ENCODE results near the gene PLCXD3.

The PLCXD3 gene

DNA sequence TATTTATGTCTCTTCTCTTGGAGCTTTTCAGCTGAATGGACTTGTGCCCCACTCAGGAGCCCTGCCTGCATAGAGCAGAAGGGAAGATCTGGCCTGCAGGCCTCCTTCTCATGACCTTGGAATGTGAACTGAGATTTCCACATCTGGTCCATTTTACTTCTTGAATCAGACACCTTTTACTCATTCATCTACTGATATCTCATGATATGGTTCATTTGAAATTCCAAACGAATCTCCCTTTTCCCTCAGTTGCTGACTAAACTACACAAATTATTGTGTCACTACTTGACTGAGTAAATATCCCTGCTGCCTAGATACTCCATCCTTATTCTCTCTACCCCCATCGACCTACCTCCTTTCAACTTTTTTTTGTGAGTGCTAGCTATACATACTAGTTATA lies 138.7 kb downstream of the PLCXD3 start:
- Histone ChIP-seq H3K4me3 (ENCODE audit: low read depth, low read length) (no peak overlapping the region), H3K79me1 (ENCODE audit: low read length) (no peaks in the 10 kb centered on the region), H2BK12ac (ENCODE audit: low read length) (no peak overlapping the region), H3K9me3 (ENCODE audit: insufficient read depth, low read depth, low read length) (no peaks in the 10 kb centered on the region), H4K8ac (ENCODE audit: low read depth, low read length) (no peak overlapping the region), H4K12ac (ENCODE audit: low read depth, low read length) (no peak overlapping the region), H2BK120ac (ENCODE audit: insufficient read depth, low read length, poor library complexity) (no peak overlapping the region), H2BK5ac (ENCODE audit: low read depth, low read length, poor library complexity) (no peak overlapping the region), H3K4ac (ENCODE audit: low read depth, low read length) (no peak overlapping the region), H3K27ac (ENCODE audit: low read depth, low read length) (no peak overlapping the region), H3K79me2 (ENCODE audit: control insufficient read depth, insufficient read depth, low read length, poor library complexity) (no peaks in the 10 kb centered on the region), H3K23ac (ENCODE audit: low read length) (no peak overlapping the region), H3K4me2 (ENCODE audit: low read length) (no peak overlapping the region), H3K4me1 (ENCODE audit: control insufficient read depth in 1 of 2, insufficient read depth in 2 of 2, low read length in 2 of 2) (no peaks in the 10 kb centered on the region), H3K18ac (ENCODE audit: low read length) (no peak overlapping the region), H2AFZ (ENCODE audit: insufficient read depth, low read length, poor library complexity) (no peak overlapping the region), H3K27me3 (ENCODE audit: insufficient read depth, low read length) (no peaks in the 10 kb centered on the region), H4K91ac (ENCODE audit: low read depth, low read length) (no peak overlapping the region), H2AK5ac (ENCODE audit: low read length) (no peak overlapping the region), H3K9ac (ENCODE audit: low read length) (no peak overlapping the region), H3K36me3 (ENCODE audit: control insufficient read depth in 1 of 2, insufficient read depth in 2 of 2, low read length in 2 of 2) (no peaks in the 10 kb centered on the region), H3K14ac (ENCODE audit: low read length) (no peak overlapping the region)
- peak; percentile 85 to 96 for DNase-seq
- WGBS (ENCODE audit: extremely low coverage, insufficient coverage, insufficient read length): no CpG with 5 or more reads among the region's 2 CpGs

GRCh38 chr5:41370482-41370881 lies 139.9 kb downstream of the PLCXD3 start:
- Histone ChIP-seq H2AK5ac (ENCODE audit: low read length) (no peak overlapping the region), H3K4ac (ENCODE audit: low read depth, low read length) (no peak overlapping the region), H2BK12ac (ENCODE audit: low read length) (no peak overlapping the region), H3K9me3 (ENCODE audit: insufficient read depth, low read depth, low read length) (no peaks in the 10 kb centered on the region), H2AFZ (ENCODE audit: insufficient read depth, low read length, poor library complexity) (no peak overlapping the region), H3K23ac (ENCODE audit: low read length) (no peak overlapping the region), H3K4me1 (ENCODE audit: control insufficient read depth in 1 of 2, insufficient read depth in 2 of 2, low read length in 2 of 2) (no peaks in the 10 kb centered on the region), H4K12ac (ENCODE audit: low read depth, low read length) (no peak overlapping the region), H3K79me2 (ENCODE audit: control insufficient read depth, insufficient read depth, low read length, poor library complexity) (no peaks in the 10 kb centered on the region), H3K14ac (ENCODE audit: low read length) (no peak overlapping the region), H3K27ac (ENCODE audit: low read depth, low read length) (no peak overlapping the region), H3K27me3 (ENCODE audit: insufficient read depth, low read length) (no peaks in the 10 kb centered on the region), H3K4me2 (ENCODE audit: low read length) (no peak overlapping the region), H3K9ac (ENCODE audit: low read length) (no peak overlapping the region), H3K79me1 (ENCODE audit: low read length) (no peaks in the 10 kb centered on the region), H2BK5ac (ENCODE audit: low read depth, low read length, poor library complexity) (no peak overlapping the region), H2BK120ac (ENCODE audit: insufficient read depth, low read length, poor library complexity) (no peak overlapping the region), H3K4me3 (ENCODE audit: low read depth, low read length) (no peak overlapping the region), H3K18ac (ENCODE audit: low read length) (no peak overlapping the region), H4K91ac (ENCODE audit: low read depth, low read length) (no peak overlapping the region), H3K36me3 (ENCODE audit: control insufficient read depth in 1 of 2, insufficient read depth in 2 of 2, low read length in 2 of 2) (no peaks in the 10 kb centered on the region), H4K8ac (ENCODE audit: low read depth, low read length) (no peak overlapping the region)
- WGBS (ENCODE audit: extremely low coverage, insufficient coverage, insufficient read length): no CpG with 5 or more reads among the region's 4 CpGs
- no peak for DNase-seq

GRCh38 chr5:41369799-41370198 lies 140.6 kb downstream of the PLCXD3 start:
- no peak overlapping the region for H3K23ac ChIP-seq (ENCODE audit: low read length)
- H3K4me2 ChIP-seq (ENCODE audit: low read length): no peak overlapping the region
- H3K79me1 ChIP-seq (ENCODE audit: low read length): no peaks in the 10 kb centered on the region
- no peak overlapping the region for H3K9ac ChIP-seq (ENCODE audit: low read length)
- no CpG with 5 or more reads among the region's 2 CpGs for WGBS (ENCODE audit: extremely low coverage, insufficient coverage, insufficient read length)
- H3K9me3 ChIP-seq (ENCODE audit: insufficient read depth, low read depth, low read length): no peaks in the 10 kb centered on the region
- H3K18ac ChIP-seq (ENCODE audit: low read length): no peak overlapping the region
- H2BK5ac ChIP-seq (ENCODE audit: low read depth, low read length, poor library complexity): no peak overlapping the region
- H3K4me1 ChIP-seq (ENCODE audit: control insufficient read depth in 1 of 2, insufficient read depth in 2 of 2, low read length in 2 of 2): no peaks in the 10 kb centered on the region
- H2AFZ ChIP-seq (ENCODE audit: insufficient read depth, low read length, poor library complexity): no peak overlapping the region
- H4K12ac ChIP-seq (ENCODE audit: low read depth, low read length): no peak overlapping the region
- H4K91ac ChIP-seq (ENCODE audit: low read depth, low read length): no peak overlapping the region
- no peak overlapping the region for H3K27ac ChIP-seq (ENCODE audit: low read depth, low read length)
- no peak overlapping the region for H2AK5ac ChIP-seq (ENCODE audit: low read length)
- H3K4me3 ChIP-seq (ENCODE audit: low read depth, low read length): no peak overlapping the region
- H3K27me3 ChIP-seq (ENCODE audit: insufficient read depth, low read length): no peaks in the 10 kb centered on the region
- H3K4ac ChIP-seq (ENCODE audit: low read depth, low read length): no peak overlapping the region
- no peak overlapping the region for H4K8ac ChIP-seq (ENCODE audit: low read depth, low read length)
- H2BK120ac ChIP-seq (ENCODE audit: insufficient read depth, low read length, poor library complexity): no peak overlapping the region
- no peak overlapping the region for H3K14ac ChIP-seq (ENCODE audit: low read length)
- DNase-seq: no peak
- H2BK12ac ChIP-seq (ENCODE audit: low read length): no peak overlapping the region
- no peaks in the 10 kb centered on the region for H3K36me3 ChIP-seq (ENCODE audit: control insufficient read depth in 1 of 2, insufficient read depth in 2 of 2, low read length in 2 of 2)
- no peaks in the 10 kb centered on the region for H3K79me2 ChIP-seq (ENCODE audit: control insufficient read depth, insufficient read depth, low read length, poor library complexity)

DNA sequence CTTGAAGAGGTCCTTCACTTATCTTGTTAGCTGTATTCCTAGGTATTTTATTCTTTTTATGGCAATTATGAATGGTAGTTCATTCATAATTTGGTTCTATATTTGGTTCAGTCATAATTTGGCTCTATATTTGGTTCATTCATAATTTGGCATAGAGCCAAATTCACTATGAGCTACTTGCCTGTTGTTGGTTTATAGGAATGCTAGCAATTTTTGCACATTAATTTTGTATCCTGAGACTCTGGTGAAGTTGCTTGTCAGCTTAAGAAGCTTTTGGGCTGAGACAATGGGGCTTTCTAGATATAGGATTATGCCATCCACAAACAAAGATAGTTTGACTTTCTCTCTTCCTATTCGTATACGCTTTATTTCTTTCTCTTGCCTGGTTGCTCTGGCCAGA lies 142.2 kb downstream of the PLCXD3 start:
- Histone ChIP-seq H3K4me3 (ENCODE audit: low read depth, low read length) (no peak overlapping the region), H3K23ac (ENCODE audit: low read length) (no peak overlapping the region), H3K4me2 (ENCODE audit: low read length) (no peak overlapping the region), H2BK5ac (ENCODE audit: low read depth, low read length, poor library complexity) (no peak overlapping the region), H4K91ac (ENCODE audit: low read depth, low read length) (no peak overlapping the region), H2AFZ (ENCODE audit: insufficient read depth, low read length, poor library complexity) (no peak overlapping the region), H3K36me3 (ENCODE audit: control insufficient read depth in 1 of 2, insufficient read depth in 2 of 2, low read length in 2 of 2) (no peaks in the 10 kb centered on the region), H2BK12ac (ENCODE audit: low read length) (no peak overlapping the region), H4K8ac (ENCODE audit: low read depth, low read length) (no peak overlapping the region), H3K14ac (ENCODE audit: low read length) (no peak overlapping the region), H3K79me1 (ENCODE audit: low read length) (no peaks in the 10 kb centered on the region), H4K12ac (ENCODE audit: low read depth, low read length) (no peak overlapping the region), H3K4ac (ENCODE audit: low read depth, low read length) (no peak overlapping the region), H3K9ac (ENCODE audit: low read length) (no peak overlapping the region), H3K18ac (ENCODE audit: low read length) (no peak overlapping the region), H3K27me3 (ENCODE audit: insufficient read depth, low read length) (no peaks in the 10 kb centered on the region), H2AK5ac (ENCODE audit: low read length) (no peak overlapping the region), H3K79me2 (ENCODE audit: control insufficient read depth, insufficient read depth, low read length, poor library complexity) (no peaks in the 10 kb centered on the region), H2BK120ac (ENCODE audit: insufficient read depth, low read length, poor library complexity) (no peak overlapping the region), H3K4me1 (ENCODE audit: control insufficient read depth in 1 of 2, insufficient read depth in 2 of 2, low read length in 2 of 2) (no peaks in the 10 kb centered on the region), H3K9me3 (ENCODE audit: insufficient read depth, low read depth, low read length) (no peaks in the 10 kb centered on the region), H3K27ac (ENCODE audit: low read depth, low read length) (no peak overlapping the region)
- WGBS (ENCODE audit: extremely low coverage, insufficient coverage, insufficient read length): no CpG with 5 or more reads among the region's 2 CpGs
- no peak for DNase-seq

Measured in trophoblast cell (in vitro differentiated cells and primary cell).